ENCODE results near the gene LY6G5C. TPM values are rescaled to one million over a fixed set of nuclear protein-coding genes. Genes with fewer than 3 reads are reported as not detected.

The LY6G5C gene
- total RNA-seq, 1 donor from 2014 or later: 13.8 TPM

GRCh38 chr6:31691564-31692108 is 10.8 kb upstream of the LY6G5C start:
- Mint-ChIP-seq H3K4me1 (ENCODE audit: low read depth, unreplicated experiment) (no peaks in the 10 kb centered on the region), H3K27me3 (ENCODE audit: unreplicated experiment) (no peaks in the 10 kb centered on the region), H3K9me3 (ENCODE audit: unreplicated experiment) (peaks cover 1% of the 10 kb centered on the region), H3K27ac (ENCODE audit: unreplicated experiment) (no peak overlapping the region), H3K36me3 (ENCODE audit: unreplicated experiment) (no peaks in the 10 kb centered on the region), H3K4me3 (ENCODE audit: unreplicated experiment) (no peak overlapping the region)
- no peak for TF ChIP-seq CTCF (IDR thresholded peaks at IDR 0.05; ENCODE audit: partially characterized antibody, unreplicated experiment)
- no peak for DNase-seq

DNA sequence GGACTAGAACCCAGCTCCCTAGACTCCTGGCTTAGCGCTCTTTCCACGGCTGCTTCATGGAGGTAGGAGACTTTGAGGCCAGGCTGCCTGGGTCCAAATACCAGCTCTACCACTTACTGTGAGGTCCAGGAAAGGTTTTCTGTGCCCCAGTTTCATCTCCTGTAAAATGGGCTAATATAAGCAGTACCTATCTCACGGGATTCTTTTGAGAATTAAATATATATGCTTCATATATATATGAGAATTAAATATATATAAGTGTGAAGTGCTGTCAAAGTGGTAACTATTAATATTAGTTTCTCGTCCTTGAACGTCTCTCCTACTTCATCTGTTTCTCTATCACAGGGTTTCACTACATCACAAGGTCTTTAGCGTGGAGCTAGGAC is 10.2 kb upstream of the LY6G5C start:
- Mint-ChIP-seq H3K36me3 (ENCODE audit: unreplicated experiment) (no peaks in the 10 kb centered on the region), H3K27ac (ENCODE audit: unreplicated experiment) (no peak overlapping the region), H3K9me3 (ENCODE audit: unreplicated experiment) (peaks cover 1% of the 10 kb centered on the region), H3K4me1 (ENCODE audit: low read depth, unreplicated experiment) (no peaks in the 10 kb centered on the region), H3K27me3 (ENCODE audit: unreplicated experiment) (peaks cover 3% of the 10 kb centered on the region), H3K4me3 (ENCODE audit: unreplicated experiment) (no peak overlapping the region)
- no peak for TF ChIP-seq CTCF (IDR thresholded peaks at IDR 0.05; ENCODE audit: partially characterized antibody, unreplicated experiment)
- no peak for DNase-seq

DNA sequence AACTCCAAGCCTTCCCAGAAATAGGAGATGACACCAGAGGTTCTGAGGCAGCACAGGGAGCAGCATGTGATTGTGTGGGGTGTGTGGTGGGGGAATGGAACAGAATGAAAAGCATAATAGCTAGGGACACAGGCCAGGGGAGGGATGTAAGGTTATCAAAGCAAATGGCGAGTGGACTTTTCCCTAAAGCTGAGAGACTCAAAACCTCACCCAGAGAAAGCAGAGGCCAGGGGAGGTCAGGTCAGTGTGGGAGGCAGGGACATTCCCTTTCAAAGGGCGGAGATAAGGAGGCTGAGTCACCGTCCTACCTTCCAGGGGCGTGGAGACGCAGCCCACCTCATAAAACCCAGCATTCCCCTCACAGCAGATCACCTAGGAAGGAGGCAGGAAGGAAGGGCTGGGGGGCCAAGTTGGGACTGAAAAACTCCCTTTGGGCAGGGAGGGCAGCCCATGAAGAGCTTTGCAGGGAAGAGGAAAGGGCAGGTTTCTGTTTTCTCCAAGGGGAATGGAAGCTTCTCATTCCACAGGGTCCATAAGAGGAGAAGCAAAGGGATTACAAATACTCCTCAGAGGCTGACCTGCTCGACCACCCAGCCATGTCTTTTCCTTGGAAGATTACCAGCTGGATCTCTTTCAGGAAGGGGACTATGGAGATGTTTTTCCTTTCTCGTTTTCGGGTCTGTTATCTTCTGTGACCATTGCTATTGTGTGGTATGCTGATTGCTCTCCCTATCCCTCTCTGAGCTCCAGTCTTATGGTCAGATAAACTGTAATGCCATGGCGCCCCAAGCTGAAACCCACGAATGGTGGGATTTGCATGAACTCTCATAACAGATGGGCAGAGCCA is 9.6 kb upstream of the LY6G5C start:
- Mint-ChIP-seq H3K36me3 (ENCODE audit: unreplicated experiment) (no peaks in the 10 kb centered on the region), H3K27ac (ENCODE audit: unreplicated experiment) (no peak overlapping the region), H3K27me3 (ENCODE audit: unreplicated experiment) (peaks cover 3% of the 10 kb centered on the region), H3K4me3 (ENCODE audit: unreplicated experiment) (no peak overlapping the region), H3K9me3 (ENCODE audit: unreplicated experiment) (peaks cover 4% of the 10 kb centered on the region), H3K4me1 (ENCODE audit: low read depth, unreplicated experiment) (no peaks in the 10 kb centered on the region)
- DNase-seq: no peak
- no peak for TF ChIP-seq CTCF (IDR thresholded peaks at IDR 0.05; ENCODE audit: partially characterized antibody, unreplicated experiment)

- no peak overlapping the region for H3K4me3 Mint-ChIP-seq (ENCODE audit: unreplicated experiment)
- H3K36me3 Mint-ChIP-seq (ENCODE audit: unreplicated experiment): no peaks in the 10 kb centered on the region
- no peaks in the 10 kb centered on the region for H3K4me1 Mint-ChIP-seq (ENCODE audit: low read depth, unreplicated experiment)
- no peak for DNase-seq
- H3K27ac Mint-ChIP-seq (ENCODE audit: unreplicated experiment): peak overlapping the region; percentile 33
- peaks cover 3% of the 10 kb centered on the region for H3K27me3 Mint-ChIP-seq (ENCODE audit: unreplicated experiment)
- peak; percentile 40 for TF ChIP-seq CTCF (IDR thresholded peaks at IDR 0.05; ENCODE audit: partially characterized antibody, unreplicated experiment)
- H3K9me3 Mint-ChIP-seq (ENCODE audit: unreplicated experiment): peaks cover 4% of the 10 kb centered on the region
Observed at GRCh38 chr6:31689249-31690110, 8.6 kb upstream of the LY6G5C start.

Measured in glutamatergic neuron (in vitro differentiated cells).